GM20000 (cell line): ENCODE data around the gene FOXL3.

Experiments used
- DNase-seq: peaks from one replicate; pipeline ENCODE4 v3.0.0; 2012; ENCODE audit warnings: low spot score
- CTCF ChIP-seq: IDR thresholded peaks from 2 replicates; pipeline ENCODE4 v1.5.1; 2012; ENCODE audit warnings: mild to moderate bottlenecking, control low read depth; ENCODE audit errors: extremely low read depth, missing control alignments

Gene FOXL3

DNA sequence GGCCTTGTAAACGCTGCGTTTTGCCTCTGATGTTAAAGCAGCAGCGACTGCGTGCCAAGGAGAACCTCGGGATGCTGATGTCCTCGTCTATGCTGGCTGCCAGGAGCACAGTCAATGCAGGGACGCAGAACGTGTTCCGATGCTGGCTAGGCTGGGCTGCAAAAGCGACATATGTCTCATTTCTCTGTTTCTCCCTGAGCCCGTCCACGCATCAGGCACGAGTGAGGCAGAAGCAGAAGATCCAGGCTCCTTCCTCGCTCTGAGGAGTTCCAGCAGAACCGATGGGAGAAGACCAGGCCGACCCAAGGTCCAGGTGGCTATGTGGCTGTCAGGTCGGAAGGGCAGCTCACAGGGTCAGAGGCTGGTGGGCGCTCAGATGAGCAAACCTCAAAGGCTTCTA, 3.7 kb upstream of the FOXL3 start:
- TF ChIP-seq CTCF: no peak
- no peak for DNase-seq

GRCh38 chr7:288671-289101, 1.3 kb upstream of the FOXL3 start:
- no peak for TF ChIP-seq CTCF
- DNase-seq: no peak

DNA sequence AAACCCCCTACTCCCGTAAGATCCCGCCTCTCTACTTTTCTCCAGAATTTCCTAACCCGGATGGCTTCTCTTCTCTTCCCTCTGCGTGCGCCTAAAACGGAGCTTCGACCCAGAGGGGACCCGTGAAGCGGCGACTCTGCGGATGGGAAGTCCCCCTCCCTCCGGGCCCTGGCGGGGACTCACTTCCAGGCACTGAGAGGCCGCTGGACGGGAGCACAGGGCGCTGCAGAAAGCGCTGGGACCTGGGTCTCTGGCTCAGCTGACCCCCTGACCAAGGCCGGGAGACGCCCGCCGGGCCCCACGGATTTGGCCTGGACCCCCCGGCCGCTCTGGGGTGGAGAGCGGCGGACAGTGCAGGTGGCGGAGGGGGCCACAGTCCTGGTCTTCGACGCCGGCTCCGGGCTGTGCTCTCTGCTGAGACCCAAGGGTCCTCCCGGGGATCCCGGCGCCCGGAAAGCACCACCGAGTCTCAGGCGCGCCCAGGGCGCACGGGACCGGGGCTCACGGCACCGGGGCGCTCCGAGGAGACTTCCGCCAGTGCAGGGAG, 688 bp upstream of the FOXL3 start:
- TF ChIP-seq CTCF: no peak

GRCh38 chr7:290554-291372, 793 bp downstream of the FOXL3 start:
- DNase-seq: no peak
- no peak for TF ChIP-seq CTCF

More for the DNA sequence above, 688 bp upstream of the FOXL3 start:
- DNase-seq: no peak

GRCh38 chr7:291373-292092, 1.6 kb downstream of the FOXL3 start:
- TF ChIP-seq CTCF: no peak
- no peak for DNase-seq

GRCh38 chr7:292226-292625, 2.3 kb downstream of the FOXL3 start:
- TF ChIP-seq CTCF: no peak
- no peak for DNase-seq

DNA sequence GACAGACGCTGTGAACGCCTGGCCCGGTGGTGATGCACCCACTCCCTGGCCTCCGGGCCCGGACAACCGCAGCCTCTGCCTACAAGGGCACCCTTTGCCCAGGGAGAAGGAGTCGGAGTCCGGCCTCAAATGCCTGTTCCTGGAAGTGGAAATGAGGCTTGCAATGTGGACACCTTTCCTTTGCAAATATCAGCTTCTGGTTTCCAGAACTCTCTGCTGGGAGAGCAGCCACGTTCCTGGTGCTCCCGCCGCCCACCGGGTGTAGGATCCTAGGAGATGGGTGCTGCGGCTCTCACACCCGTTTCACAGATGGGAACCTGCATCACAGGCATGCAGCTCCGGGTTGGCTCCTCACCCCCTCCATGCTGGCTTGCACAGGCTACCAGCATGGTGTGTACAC, 2.9 kb downstream of the FOXL3 start:
- TF ChIP-seq CTCF: no peak
- no peak for DNase-seq
